Suprapubic skin (tissue), 4 donors: Measurements from ENCODE around the gene CAV1. TPM values are rescaled to one million over a fixed set of nuclear protein-coding genes. Genes with fewer than 3 reads are reported as not detected.

ENCODE experiments used
- DNase-seq, 2 donors: peaks; one replicate each; pipeline ENCODE4 v3.0.0-alpha.2; 2019; ENCODE audit warnings: low spot score in 2 of 2
- H3K27ac ChIP-seq: fragments of 200-600 bp; sonication (generic); one replicate; pipeline ENCODE4 v1.5.1; 2019
- H3K27me3 ChIP-seq: fragments of 200-600 bp; sonication (generic); one replicate; pipeline ENCODE4 v1.5.1; 2019
- H3K36me3 ChIP-seq: fragments of 200-600 bp; sonication (generic); one replicate; pipeline ENCODE4 v1.5.1; 2019
- H3K4me1 ChIP-seq: fragments of 200-600 bp; sonication (generic); one replicate; pipeline ENCODE4 v1.5.1; 2019
- H3K4me3 ChIP-seq: fragments of 200-600 bp; sonication (generic); one replicate; pipeline ENCODE4 v1.5.1; 2019; ENCODE audit warnings: mild to moderate bottlenecking
- H3K9me3 ChIP-seq: fragments of 200-600 bp; sonication (generic); one replicate; pipeline ENCODE4 v1.5.1; 2019
- CTCF ChIP-seq, 2 donors: fragments of 200-600 bp in 1 of 2; fragments of 450-650 bp in 1 of 2; sonication (generic) in 1 of 2; IDR thresholded peaks; one replicate each; pipeline ENCODE4 v1.5.1; 2016 to 2019; ENCODE audit warnings: antibody characterized with exemption in 2 of 2, mild to moderate bottlenecking in 1 of 2, moderate library complexity in 1 of 2
- EP300 ChIP-seq: sonication (generic); formaldehyde crosslinking; IDR thresholded peaks from one replicate; pipeline ENCODE4 v1.6.1; 2017; ENCODE audit warnings: antibody characterized with exemption
- POLR2A ChIP-seq, 2 donors: fragments of 450-650 bp; IDR thresholded peaks; one replicate each; pipeline ENCODE4 v1.6.1; 2017; ENCODE audit warnings: antibody characterized with exemption in 2 of 2, mild to moderate bottlenecking in 2 of 2, moderate library complexity in 2 of 2
- POLR2AphosphoS5 ChIP-seq, 3 donors: sonication (generic); formaldehyde crosslinking; IDR thresholded peaks; one replicate each; pipeline ENCODE4 v1.6.1; 2017; ENCODE audit warnings: antibody characterized with exemption in 3 of 3
- WGBS: methylation state at CpG from one replicate; pipeline ENCODE4 v1.1.5; 2018; 5-methylcytosine and 5-hydroxymethylcytosine counted together
- total RNA-seq, 4 donors: library from RNA; depleted of rRNA; stranded (reverse); fragments of >200 nt; gene quantifications; one replicate each; pipeline ENCODE4 v1.1.0, GENCODE V29; 2016

Gene CAV1
- total RNA-seq, 4 donors from 2014 or later: 123 to 215 (median 187) TPM

GRCh38 chr7:116505823-116506222, 19.0 kb upstream of the CAV1 start:
- Histone ChIP-seq H3K4me1 (peaks cover 31% of the 10 kb centered on the region), H3K4me3 (no peak overlapping the region), H3K36me3 (peaks cover 12% of the 10 kb centered on the region), H3K27me3 (no peaks in the 10 kb centered on the region), H3K9me3 (no peaks in the 10 kb centered on the region), H3K27ac (no peak overlapping the region)
- 36% methylated on average over 3 of the region's 3 CpGs for WGBS
- no peak for TF ChIP-seq CTCF (IDR thresholded peaks at IDR 0.05)
- no peak for TF ChIP-seq POLR2AphosphoS5 (IDR thresholded peaks at IDR 0.05)
- no peak for DNase-seq

GRCh38 chr7:116509982-116510579, 14.8 kb upstream of the CAV1 start:
- DNase-seq: no peak

GRCh38 chr7:116510795-116511194, 14.0 kb upstream of the CAV1 start:
- Histone ChIP-seq H3K4me3 (no peak overlapping the region), H3K36me3 (peaks cover 12% of the 10 kb centered on the region), H3K27ac (no peak overlapping the region), H3K27me3 (no peaks in the 10 kb centered on the region), H3K4me1 (peaks cover 19% of the 10 kb centered on the region), H3K9me3 (no peaks in the 10 kb centered on the region)
- TF ChIP-seq POLR2A (IDR thresholded peaks at IDR 0.05): no peak
- TF ChIP-seq POLR2AphosphoS5 (IDR thresholded peaks at IDR 0.05): no peak
- TF ChIP-seq CTCF (IDR thresholded peaks at IDR 0.05): no peak
- no peak for TF ChIP-seq EP300
- no peak for DNase-seq

More at GRCh38 chr7:116509982-116510579, 14.8 kb upstream of the CAV1 start:
- H3K27ac ChIP-seq: no peak overlapping the region
- H3K4me1 ChIP-seq: peaks cover 23% of the 10 kb centered on the region
- H3K4me3 ChIP-seq: no peak overlapping the region
- TF ChIP-seq EP300: no peak
- TF ChIP-seq POLR2AphosphoS5 (IDR thresholded peaks at IDR 0.05): no peak
- no peak for TF ChIP-seq POLR2A (IDR thresholded peaks at IDR 0.05)
- no peak for TF ChIP-seq CTCF (IDR thresholded peaks at IDR 0.05)
- H3K36me3 ChIP-seq: peaks cover 12% of the 10 kb centered on the region
- H3K9me3 ChIP-seq: no peaks in the 10 kb centered on the region
- WGBS: 76% methylated on average over 7 of the region's 7 CpGs
- H3K27me3 ChIP-seq: no peaks in the 10 kb centered on the region

- no peak for TF ChIP-seq EP300
- TF ChIP-seq CTCF (IDR thresholded peaks at IDR 0.05): no peak
- TF ChIP-seq POLR2A (IDR thresholded peaks at IDR 0.05): no peak
- no peak for TF ChIP-seq POLR2AphosphoS5 (IDR thresholded peaks at IDR 0.05)
- peaks cover 7% of the 10 kb centered on the region for H3K36me3 ChIP-seq
- H3K27me3 ChIP-seq: no peaks in the 10 kb centered on the region
- H3K27ac ChIP-seq: peak overlapping the region; percentile 39
- DNase-seq: no peak
- H3K4me3 ChIP-seq: peak overlapping the region; percentile 34
- no peaks in the 10 kb centered on the region for H3K9me3 ChIP-seq
- peaks cover 19% of the 10 kb centered on the region for H3K4me1 ChIP-seq
- 30% methylated on average over 12 of the region's 12 CpGs for WGBS
Observed at GRCh38 chr7:116511552-116512519, 13.0 kb upstream of the CAV1 start.

GRCh38 chr7:116512520-116513188, 12.2 kb upstream of the CAV1 start:
- Histone ChIP-seq H3K4me1 (peaks cover 19% of the 10 kb centered on the region), H3K36me3 (no peaks in the 10 kb centered on the region), H3K9me3 (no peaks in the 10 kb centered on the region), H3K27me3 (no peaks in the 10 kb centered on the region), H3K27ac (peak overlapping the region; percentile 39), H3K4me3 (peak overlapping the region; percentile 34)
- DNase-seq: no peak
- TF ChIP-seq POLR2A (IDR thresholded peaks at IDR 0.05): no peak
- no peak for TF ChIP-seq EP300
- TF ChIP-seq POLR2AphosphoS5 (IDR thresholded peaks at IDR 0.05): no peak
- TF ChIP-seq CTCF (IDR thresholded peaks at IDR 0.05): no peak
- WGBS: 68% methylated on average over 4 of the region's 4 CpGs
